Rectal smooth muscle tissue (tissue), 1 donor: ENCODE measurements around the gene MT1X.
"Not testable (repeated sequence)": the region's sequence is repeated elsewhere in the genome, so short reads cannot be mapped to it uniquely, and the experiment has no call there.

Experiments
- H3K27ac ChIP-seq: one replicate; pipeline ENCODE4 v1.7.0; 2013; ENCODE audit warnings: low read depth, low read length, inconsistent platforms
- H3K27me3 ChIP-seq: one replicate; pipeline ENCODE4 v1.7.0; 2013; ENCODE audit warnings: low read length; ENCODE audit not compliant: control insufficient read depth, insufficient read depth
- H3K36me3 ChIP-seq: one replicate; pipeline ENCODE4 v1.7.0; 2013; ENCODE audit warnings: low read length; ENCODE audit not compliant: control insufficient read depth, insufficient read depth
- H3K4me1 ChIP-seq: one replicate; pipeline ENCODE4 v1.7.0; 2013; ENCODE audit warnings: low read length; ENCODE audit not compliant: control insufficient read depth, insufficient read depth
- H3K4me3 ChIP-seq: one replicate; pipeline ENCODE4 v1.7.0; 2013; ENCODE audit warnings: low read length
- H3K9ac ChIP-seq: one replicate; pipeline ENCODE4 v1.7.0; 2013; ENCODE audit warnings: low read length

The MT1X gene

DNA sequence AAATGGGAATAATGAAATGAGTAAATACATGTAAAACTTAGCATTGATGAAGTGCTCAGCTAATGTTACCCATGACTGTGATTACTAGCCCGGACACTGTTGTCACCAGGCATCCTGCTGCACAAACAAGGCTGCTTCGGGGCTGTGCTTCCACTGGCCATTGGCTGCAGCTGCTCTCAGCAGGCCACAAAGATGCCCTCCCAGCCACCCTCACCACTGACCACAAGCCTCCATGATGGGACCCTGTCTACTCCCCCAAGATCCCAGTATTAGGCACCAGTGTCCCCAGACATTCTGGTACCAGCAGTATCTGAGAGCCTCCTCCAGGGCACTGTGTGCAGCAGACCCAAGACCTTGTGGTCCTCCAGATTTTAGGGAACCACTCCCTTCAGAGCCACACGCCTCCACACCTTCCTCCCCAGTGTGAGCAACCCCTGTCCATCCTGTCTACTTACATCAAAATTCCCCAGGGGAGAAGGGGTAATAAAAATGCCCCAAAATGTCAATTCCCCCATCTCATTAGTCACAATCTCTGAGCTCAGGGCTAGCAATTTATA, 28.0 kb downstream of the MT1X start:
- Histone ChIP-seq H3K27ac (no peak overlapping the region), H3K4me3 (no peak overlapping the region), H3K27me3 (no peaks in the 10 kb centered on the region), H3K4me1 (no peaks in the 10 kb centered on the region), H3K36me3 (no peaks in the 10 kb centered on the region), H3K9ac (no peak overlapping the region)

GRCh38 chr16:56711862-56712261, 29.6 kb downstream of the MT1X start:
- Histone ChIP-seq H3K9ac (no peak overlapping the region), H3K4me1 (no peaks in the 10 kb centered on the region), H3K27ac (no peak overlapping the region), H3K27me3 (no peaks in the 10 kb centered on the region), H3K36me3 (no peaks in the 10 kb centered on the region), H3K4me3 (no peak overlapping the region)

GRCh38 chr16:56713794-56714193, 31.5 kb downstream of the MT1X start:
- H3K27me3 ChIP-seq, result no peaks in the 10 kb centered on the region
- H3K9ac ChIP-seq, result no peak overlapping the region
- H3K27ac ChIP-seq, result no peak overlapping the region
- H3K4me3 ChIP-seq, result no peak overlapping the region
- H3K4me1 ChIP-seq, result no peaks in the 10 kb centered on the region
- H3K36me3 ChIP-seq, result no peaks in the 10 kb centered on the region

DNA sequence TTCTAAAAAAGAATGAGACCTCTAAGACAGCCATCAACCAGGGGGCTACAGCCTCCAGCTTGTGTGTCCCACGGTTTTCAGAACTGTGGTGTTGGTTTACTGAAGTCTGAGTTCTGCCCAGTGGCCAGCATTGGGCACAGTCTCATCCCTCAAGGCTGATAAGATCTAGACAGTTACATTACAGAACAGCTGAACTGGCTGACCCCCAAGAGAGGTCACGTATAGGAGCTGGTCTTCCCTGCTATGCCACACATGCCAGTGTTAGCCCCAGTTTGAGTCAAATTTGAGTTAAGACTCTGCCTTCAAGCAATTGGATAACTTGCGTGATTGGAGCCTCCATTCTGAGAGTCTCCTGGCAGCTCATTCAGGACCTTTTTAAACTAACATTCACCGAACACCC, 32.9 kb downstream of the MT1X start:
- no peaks in the 10 kb centered on the region for H3K36me3 ChIP-seq
- no peak overlapping the region for H3K9ac ChIP-seq
- H3K27me3 ChIP-seq, result no peaks in the 10 kb centered on the region
- H3K27ac ChIP-seq, result no peak overlapping the region
- no peak overlapping the region for H3K4me3 ChIP-seq
- no peaks in the 10 kb centered on the region for H3K4me1 ChIP-seq

- Histone ChIP-seq H3K4me3 (no peak overlapping the region), H3K27me3 (no peaks in the 10 kb centered on the region), H3K27ac (no peak overlapping the region), H3K36me3 (no peaks in the 10 kb centered on the region), H3K4me1 (no peaks in the 10 kb centered on the region), H3K9ac (no peak overlapping the region)
Measured at GRCh38 chr16:56716761-56717160, 34.5 kb downstream of the MT1X start.

DNA sequence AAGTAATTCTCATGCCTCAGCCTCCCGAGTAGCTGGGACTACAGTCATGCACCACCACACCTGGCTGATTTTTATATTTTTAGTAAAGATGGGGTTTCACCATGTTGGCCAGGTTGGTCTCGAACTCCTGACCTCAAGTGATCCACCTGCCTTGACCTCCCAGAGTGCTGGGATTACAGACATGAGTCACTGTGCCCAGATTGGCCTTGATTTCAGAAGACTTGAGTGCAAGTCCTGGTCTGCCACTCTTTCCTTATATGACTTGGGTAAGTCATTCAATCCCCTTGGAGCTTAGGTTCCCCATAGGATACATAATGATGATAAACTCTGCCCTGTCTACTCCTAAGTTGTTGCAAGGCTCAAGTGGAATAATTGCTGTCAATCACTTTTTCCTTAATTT, 35.3 kb downstream of the MT1X start:
- not testable (repeated sequence) for H3K36me3 ChIP-seq, H3K27me3 ChIP-seq, H3K27ac ChIP-seq, H3K4me3 ChIP-seq, H3K4me1 ChIP-seq, H3K9ac ChIP-seq

DNA sequence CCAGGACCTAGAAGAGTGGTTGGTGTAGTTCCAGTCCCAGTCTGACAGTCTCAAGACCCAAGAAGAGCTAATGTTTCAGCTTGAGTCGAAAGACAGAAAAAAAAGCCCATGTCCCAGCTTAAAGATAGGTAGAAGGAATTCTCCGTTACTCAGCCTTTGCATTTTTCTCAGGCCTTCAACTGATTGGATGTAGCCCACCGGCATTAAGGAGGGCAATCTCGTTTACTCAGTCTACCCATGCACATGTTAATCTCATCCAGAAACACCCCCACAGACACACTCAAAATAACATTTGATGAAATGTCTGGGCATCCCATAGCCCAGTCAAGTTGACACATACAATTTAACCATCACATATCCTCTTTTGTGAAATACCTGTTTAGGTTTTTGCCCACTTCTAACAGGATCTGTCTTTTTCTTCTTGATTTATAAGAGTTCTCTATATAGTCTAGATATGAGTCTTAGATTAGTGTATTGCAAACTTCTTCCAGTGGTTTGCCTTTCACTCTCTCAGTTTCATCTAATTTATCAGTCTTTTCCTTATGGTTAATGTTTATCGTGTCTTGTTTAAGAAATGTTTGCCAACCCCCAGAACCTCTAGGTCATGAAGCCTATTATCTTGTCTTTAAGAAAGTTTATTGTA, 40.1 kb downstream of the MT1X start:
- Histone ChIP-seq H3K4me3 (no peak overlapping the region), H3K9ac (no peak overlapping the region), H3K27me3 (no peaks in the 10 kb centered on the region), H3K4me1 (no peaks in the 10 kb centered on the region), H3K36me3 (no peaks in the 10 kb centered on the region), H3K27ac (no peak overlapping the region)

GRCh38 chr16:56724191-56724590, 41.9 kb downstream of the MT1X start:
- Histone ChIP-seq H3K4me1 (peaks cover 5% of the 10 kb centered on the region), H3K27me3 (no peaks in the 10 kb centered on the region), H3K9ac (no peak overlapping the region), H3K27ac (no peak overlapping the region), H3K36me3 (no peaks in the 10 kb centered on the region), H3K4me3 (no peak overlapping the region)

- Histone ChIP-seq H3K4me3 (no peak overlapping the region), H3K27me3 (no peaks in the 10 kb centered on the region), H3K27ac (no peak overlapping the region), H3K36me3 (no peaks in the 10 kb centered on the region), H3K4me1 (peaks cover 8% of the 10 kb centered on the region), H3K9ac (no peak overlapping the region)
Measured at GRCh38 chr16:56726283-56726682, 44.0 kb downstream of the MT1X start.

GRCh38 chr16:56726926-56727325, 44.7 kb downstream of the MT1X start:
- Histone ChIP-seq H3K27ac (no peak overlapping the region), H3K4me3 (no peak overlapping the region), H3K4me1 (peaks cover 8% of the 10 kb centered on the region), H3K27me3 (no peaks in the 10 kb centered on the region), H3K36me3 (no peaks in the 10 kb centered on the region), H3K9ac (no peak overlapping the region)

DNA sequence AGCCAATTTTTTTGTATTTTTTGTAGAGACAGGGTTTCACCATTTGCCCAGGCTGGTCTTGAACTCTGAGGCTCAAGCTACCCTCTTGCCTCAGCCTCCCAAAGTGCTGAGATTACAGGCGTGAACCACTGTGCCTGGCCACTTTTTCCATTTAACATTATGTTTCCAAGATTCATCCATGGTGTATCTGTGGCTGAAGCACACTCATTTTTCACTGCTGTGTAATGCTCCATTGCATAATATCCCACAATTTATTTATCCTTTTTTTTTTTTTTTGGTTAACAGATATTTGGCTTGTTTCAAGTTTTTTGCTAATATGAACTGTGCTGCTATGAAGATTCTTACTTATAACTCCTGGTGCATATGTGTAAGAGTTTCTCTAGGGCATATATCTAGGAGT, 45.8 kb downstream of the MT1X start:
- no peaks in the 10 kb centered on the region for H3K27me3 ChIP-seq
- H3K4me1 ChIP-seq, result peaks cover 8% of the 10 kb centered on the region
- no peaks in the 10 kb centered on the region for H3K36me3 ChIP-seq
- H3K27ac ChIP-seq, result no peak overlapping the region
- no peak overlapping the region for H3K4me3 ChIP-seq
- H3K9ac ChIP-seq, result no peak overlapping the region

DNA sequence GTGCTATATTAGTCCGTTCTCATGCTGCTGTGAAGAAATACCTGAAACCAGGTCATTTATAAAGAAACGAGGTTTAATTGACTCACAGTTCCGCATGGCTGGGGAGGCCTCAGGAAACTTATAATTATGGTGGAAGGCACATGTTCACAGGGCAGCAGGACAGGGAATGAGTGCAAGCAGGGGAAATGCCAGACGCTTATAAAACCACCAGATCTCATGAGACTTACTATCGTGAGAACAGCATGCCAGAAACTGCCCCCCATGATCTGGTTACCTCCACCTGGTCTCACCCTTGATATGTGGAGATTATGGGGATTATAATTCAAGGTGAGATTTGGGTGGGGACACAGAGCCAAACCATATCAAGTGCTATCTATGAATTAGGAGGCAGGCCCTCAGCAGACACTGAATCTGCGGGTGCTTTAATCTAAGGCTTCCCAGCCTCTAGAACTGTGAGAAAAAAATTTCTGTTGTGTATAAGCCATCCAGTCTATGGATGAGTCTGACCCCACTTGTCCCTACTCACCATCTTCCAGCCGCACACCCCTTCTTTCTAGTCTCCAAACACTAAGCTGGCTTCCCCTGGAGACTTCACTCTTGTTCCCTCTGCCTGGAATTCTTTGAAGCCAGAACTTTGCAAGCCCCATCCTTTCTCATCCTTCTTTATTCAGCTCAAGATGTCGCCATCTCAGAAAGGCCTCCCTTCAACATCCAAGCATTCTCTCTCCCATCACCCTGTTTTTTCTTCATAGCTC, 46.9 kb downstream of the MT1X start:
- Histone ChIP-seq H3K4me3 (peak overlapping the region; percentile 60), H3K4me1 (peaks cover 8% of the 10 kb centered on the region)

More for the DNA sequence above, 46.9 kb downstream of the MT1X start:
- Histone ChIP-seq H3K36me3 (no peaks in the 10 kb centered on the region), H3K27ac (peak overlapping the region; percentile 76), H3K27me3 (no peaks in the 10 kb centered on the region), H3K9ac (peak overlapping the region; percentile 12)
